HG03196 (cell line): ENCODE measurements around the gene SH3TC2.
"Not testable (repeated sequence)": the region's sequence is repeated elsewhere in the genome, so short reads cannot be mapped to it uniquely, and the experiment has no call there.

Experiments used
- ATAC-seq: cut with Tn5 transposase; IDR thresholded peaks from one replicate; pipeline ENCODE4 v1.9.1; 2021; ENCODE audit not compliant: unreplicated experiment

Gene SH3TC2

DNA sequence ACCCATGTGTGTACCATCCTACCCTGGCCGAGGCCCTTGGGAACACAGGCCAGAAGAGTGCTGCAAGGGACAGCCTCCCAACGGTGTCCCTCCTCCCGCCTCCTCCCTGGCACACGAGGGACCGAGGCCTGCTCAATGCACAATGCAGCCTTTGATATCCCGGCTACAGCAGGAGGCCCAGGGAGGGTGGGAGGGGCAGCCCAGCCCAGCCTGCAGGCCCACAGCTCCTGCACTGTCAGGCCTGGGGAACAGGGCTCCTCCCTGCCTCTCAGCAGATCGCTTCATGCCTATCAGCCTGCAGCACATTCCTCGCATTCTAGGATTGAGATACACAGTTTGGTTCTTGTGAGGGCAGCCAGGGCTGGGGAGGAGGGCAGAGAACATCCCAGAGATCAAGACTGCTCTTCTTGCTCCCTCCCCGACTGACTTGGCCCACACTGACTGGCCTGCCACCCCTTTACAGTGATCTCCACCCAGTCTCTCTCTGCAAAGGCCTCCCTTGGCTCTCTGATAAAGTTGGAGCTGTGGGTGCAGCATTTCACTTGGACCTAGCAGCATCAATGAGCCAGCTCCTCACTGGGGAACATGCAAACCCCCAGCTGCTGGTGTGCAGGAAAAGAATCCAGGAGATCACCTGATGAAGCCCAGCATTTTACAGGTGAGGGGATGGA, at the start of gene SH3TC2:
Gene SH3TC2 (minus strand): TSS at position 46 of the 671 bp plus-strand sequence. CDS start 40 bp downstream, at position 6.
- ATAC-seq = no peak

GRCh38 chr5:149110406-149110805, 47.5 kb upstream of the SH3TC2 start:
- ATAC-seq = no peak

DNA sequence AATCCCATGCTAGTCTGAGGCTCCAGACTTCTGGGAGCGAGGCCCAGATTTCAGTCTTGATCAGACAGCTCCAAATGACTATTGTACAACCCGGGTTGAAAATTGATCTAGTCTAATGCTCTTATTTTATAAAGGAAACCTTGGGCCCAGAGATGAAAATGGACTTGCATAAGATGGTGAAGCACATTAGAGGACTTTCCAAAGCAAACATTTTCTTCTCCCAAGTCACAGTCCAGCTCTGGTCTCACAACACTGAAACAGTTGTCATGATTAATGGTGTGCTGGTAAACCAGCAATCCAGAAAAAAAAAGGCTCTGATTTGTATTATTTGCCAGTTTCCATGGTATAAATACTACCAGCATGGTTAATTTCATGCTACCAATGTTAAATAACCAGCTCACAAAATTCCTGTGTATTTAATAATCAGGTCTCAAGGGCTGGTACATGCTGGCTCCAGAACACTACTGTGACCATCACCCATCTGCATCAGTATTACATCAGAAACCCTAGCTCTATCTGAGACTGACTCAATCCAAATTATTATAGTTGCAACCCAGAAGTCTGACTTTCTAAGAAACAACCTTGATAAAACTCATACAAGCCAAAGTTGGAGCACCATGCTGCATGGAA, 45.9 kb upstream of the SH3TC2 start:
- no peak for ATAC-seq

DNA sequence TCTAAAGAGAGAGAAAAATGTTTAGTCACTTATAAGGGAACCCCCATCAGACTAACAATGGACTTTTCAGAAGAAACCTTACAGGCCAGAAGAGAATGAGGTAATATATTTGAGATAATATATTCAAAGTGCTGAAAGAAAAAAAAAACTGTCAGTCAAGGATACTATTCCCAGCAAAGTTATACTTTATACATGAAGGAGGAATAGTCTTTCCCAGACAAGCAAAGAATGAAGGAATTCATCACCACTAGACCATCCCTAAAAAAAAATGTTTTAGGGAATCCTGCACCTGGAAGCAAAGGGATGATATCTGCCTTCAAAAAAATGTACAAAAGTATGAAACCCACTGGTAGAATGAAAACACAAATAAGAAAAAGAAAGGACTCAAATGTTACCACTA, 37.5 kb upstream of the SH3TC2 start:
- ATAC-seq = no peak

DNA sequence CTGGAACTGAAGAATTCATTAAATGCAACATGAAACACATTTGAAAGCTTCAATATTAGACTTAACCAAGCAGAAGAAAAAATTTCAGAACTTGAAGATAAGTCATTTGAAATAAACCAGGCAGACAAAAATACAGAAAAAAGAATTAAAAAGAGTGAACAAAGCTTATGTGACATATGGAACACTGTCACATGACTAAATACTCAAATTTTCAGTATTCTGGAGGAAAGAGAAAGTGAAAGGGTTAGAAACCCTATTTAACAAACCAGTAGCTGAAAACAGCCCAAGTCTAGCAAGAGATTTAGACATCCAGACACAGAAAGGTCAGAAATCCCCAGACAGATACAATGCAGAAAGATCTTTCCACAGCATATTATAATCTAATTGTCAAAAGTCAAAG, 37.1 kb upstream of the SH3TC2 start:
- ATAC-seq = no peak

DNA sequence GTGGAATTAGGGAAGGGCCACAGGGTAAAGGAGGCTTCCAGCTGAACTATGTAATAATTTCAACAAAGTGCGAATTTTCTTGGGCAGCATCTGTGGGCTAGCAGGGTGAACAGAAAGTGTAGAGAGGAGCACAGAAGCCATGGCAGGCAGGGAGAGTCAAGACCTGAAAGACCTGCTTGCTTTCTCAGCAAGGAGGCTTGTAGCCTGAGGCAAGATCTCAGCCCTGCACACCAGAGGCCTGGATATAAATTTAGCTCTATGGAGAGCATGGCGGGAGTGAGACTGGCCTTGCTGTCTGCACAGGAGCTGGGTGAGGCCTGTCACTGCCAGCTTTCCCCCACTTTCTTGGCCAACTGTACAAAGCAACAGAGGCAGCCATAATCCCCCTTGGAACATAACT, 32.1 kb upstream of the SH3TC2 start:
- ATAC-seq = no peak

- ATAC-seq = no peak
Observed at GRCh38 chr5:149093625-149094024, 30.8 kb upstream of the SH3TC2 start.

DNA sequence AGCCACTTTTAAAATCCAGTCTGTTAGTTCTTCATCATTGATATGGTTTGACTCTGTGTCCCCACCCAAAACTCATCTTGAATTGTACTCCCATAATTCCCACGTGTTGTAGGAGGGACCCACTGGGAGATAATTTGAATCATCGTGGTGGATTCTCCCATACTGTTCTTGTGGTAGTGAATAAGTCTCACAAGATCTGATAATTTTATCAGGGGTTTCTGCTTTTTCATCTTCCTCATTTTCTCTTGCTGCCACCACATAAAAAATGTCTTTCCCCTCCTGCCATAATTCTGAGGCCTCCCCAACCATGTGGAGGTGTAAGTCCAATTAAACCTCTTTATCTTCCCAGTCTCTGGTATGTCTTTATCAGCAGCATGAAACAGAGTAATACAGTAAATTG, 26.9 kb upstream of the SH3TC2 start:
- no peak for ATAC-seq

- ATAC-seq = no peak
Observed at GRCh38 chr5:149088686-149089085, 25.8 kb upstream of the SH3TC2 start.

DNA sequence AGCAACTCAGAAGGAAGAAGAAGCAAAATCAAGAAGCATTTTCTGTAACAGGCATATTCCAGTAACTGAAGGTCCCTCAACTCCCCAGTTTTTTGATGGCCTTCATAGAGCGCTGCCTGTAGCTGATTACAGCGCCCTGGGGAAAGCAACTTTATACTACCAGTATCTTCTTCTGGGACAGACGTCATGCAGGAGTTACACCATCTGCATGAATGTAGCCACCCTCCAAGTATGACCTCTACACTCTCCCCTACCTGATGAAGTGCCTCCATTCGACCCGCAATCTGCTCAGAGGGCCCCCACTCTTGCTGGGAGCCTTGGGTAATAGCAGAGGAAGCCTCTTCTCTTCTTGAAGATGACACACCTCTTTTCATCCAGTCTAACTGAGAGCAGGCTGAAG, 21.0 kb upstream of the SH3TC2 start:
- no peak for ATAC-seq

- no peak for ATAC-seq
Observed at GRCh38 chr5:149082271-149082670, 19.4 kb upstream of the SH3TC2 start.

DNA sequence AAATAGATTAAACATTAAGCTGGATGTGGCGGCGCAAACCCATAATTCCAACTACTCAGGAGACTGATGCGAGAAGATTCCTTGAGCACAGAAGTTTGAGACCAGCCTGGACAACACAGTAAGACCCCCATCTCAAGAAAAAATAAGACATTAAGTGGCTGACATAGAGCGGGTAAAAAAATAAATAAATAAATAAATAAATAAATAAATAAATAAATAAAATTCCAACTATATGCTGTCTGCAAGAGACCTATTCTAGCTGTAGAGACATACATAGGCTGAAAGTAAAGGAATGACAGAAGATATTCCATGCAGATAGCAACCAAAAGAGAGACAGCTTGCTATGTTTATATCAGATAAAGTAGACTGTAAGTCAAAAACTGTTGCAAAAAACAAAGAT, 17.4 kb upstream of the SH3TC2 start:
- ATAC-seq = no peak

DNA sequence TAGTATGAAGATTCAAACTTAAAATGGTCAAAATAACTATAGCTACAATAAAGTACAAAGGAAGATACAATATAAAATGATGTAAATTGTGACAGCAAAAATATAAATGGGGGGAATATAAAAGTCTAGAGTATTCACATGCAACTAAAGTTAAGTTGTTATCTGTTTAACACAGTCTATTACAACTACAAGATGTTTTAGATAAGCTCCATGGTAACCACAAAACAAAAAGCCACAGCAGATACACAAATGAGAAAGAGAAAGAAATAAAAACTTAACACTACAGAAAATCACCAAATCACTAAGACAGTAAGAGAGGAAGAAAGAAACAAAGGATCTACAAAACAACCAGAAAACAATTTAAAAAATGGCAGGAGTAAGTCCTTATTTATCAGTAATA, 17.0 kb upstream of the SH3TC2 start:
- no peak for ATAC-seq

- not testable (repeated sequence) for ATAC-seq
Observed at GRCh38 chr5:149074071-149074470, 11.2 kb upstream of the SH3TC2 start.

DNA sequence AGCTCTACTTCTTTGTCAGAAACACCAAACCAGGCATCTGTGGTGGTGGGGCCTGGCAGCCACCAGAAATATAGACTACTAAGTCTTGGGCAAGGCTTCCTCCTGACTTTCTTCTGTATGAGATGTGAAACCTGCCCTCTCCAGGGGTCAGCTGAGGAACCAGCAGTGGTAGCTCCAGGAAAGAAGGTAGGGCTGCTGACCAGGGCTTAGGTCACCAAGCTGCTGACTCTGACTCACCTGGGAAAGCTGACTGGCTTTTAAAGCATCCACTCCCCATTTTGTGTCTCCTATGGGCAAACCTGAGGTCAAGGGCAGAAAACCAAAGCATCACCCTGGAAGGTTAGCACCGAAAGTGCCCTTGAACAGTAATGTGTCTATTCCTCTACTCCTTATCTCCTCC, 10.4 kb upstream of the SH3TC2 start:
- ATAC-seq = no peak

DNA sequence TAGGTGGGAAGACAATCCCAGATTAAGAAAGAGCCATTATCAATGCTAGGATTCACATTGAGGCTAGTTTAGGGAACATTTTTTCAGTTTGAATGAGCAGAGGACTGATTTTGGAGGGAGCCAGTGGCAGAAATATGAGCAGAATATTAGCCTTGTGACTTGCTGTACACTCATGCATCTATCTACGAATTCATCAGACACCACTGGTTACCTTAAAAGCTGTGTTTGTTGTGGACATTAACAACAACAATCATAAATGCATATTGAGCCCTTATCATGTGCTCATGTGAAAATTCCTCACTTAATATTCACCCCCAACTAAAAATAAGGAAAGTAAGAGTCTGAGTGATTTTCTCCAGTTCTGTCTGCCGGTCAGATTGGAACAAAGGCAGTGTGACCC, 9.9 kb upstream of the SH3TC2 start:
- no peak for ATAC-seq

- no peak for ATAC-seq
Observed at GRCh38 chr5:149072376-149072775, 9.5 kb upstream of the SH3TC2 start.

DNA sequence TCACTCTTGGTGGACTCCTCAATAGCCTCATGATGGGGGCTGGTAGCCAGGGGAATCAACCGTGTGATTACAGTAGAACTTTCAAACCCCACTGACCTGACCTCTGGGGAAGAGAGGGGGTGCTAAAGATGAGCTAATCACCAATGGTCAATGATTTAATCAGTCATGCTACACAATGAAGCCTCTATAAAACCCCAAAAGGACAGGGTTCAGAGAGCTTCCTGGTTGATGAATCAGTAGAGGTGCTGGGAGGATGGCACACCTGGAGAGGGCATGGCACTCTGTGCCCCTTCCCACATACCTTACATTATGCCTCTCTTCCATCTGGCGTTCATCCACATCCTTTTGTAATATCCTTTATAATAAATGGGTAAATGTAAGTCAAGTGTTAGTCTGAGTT, 8.9 kb upstream of the SH3TC2 start:
- no peak for ATAC-seq

GRCh38 chr5:149071216-149071615, 8.4 kb upstream of the SH3TC2 start:
- no peak for ATAC-seq

- no peak for ATAC-seq
Observed at GRCh38 chr5:149069711-149070110, 6.8 kb upstream of the SH3TC2 start.

- no peak for ATAC-seq
Observed at GRCh38 chr5:149063896-149064478, 1.1 kb upstream of the SH3TC2 start.

DNA sequence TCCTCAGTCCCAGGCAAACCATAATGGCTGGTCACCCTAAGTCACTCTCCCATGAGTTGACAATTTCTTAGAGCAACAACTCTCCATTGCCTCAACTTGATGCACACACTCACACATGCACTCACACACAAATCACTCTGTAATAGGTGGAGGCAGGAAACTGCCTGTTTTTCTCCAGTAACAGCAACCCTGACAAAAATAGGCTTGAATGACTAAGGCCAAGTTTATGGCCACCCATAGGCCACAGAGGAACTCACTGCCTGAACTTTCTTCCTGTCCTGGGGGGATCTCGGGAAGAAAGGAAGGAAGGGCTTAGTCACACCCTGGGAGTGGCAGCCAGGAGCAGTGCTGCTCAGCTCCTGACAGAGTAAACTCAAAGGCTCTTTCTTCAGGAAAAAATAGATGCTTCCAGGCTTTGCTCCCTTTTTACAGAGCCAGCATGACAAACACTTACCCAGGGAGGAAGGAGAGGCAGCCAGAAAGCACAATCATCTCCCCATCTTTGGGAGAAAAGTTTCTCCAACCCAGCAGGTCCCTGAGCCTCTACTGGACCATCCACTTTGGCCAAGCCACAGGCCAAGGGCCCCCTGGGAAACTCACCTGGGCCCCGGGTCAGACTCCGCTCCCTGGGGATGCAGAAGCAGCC, 368 bp downstream of the SH3TC2 start:
- no peak for ATAC-seq
